Vein endothelial cell (primary cell): ENCODE data around the gene VPS36. TPM values are rescaled to one million over a fixed set of nuclear protein-coding genes. Genes with fewer than 3 reads are reported as not detected.

Source experiments
- small RNA-seq: library from RNA; depleted of rRNA; stranded (forward); fragments of <200 nt; gene quantifications from one replicate; pipeline ENCODE3, GENCODE V24; 2012
- total RNA-seq: library from RNA; depleted of rRNA; stranded (reverse); fragments of >200 nt; gene quantifications from 2 replicates; pipeline ENCODE4 v1.2.3, GENCODE V29; 2012

Gene VPS36
- 22.9 and 31.0 TPM in 2 replicates for total RNA-seq

GRCh38 chr13:52450012-52450792 is at the start of gene VPS36:
Gene VPS36, minus strand, starts transcription at chr13:52450634. Its CDS starts 40 bp downstream, at chr13:52450594.

GRCh38 chr13:52454820-52455676 is 4.6 kb upstream of the VPS36 start, which contains the start of gene CKAP2:
Gene CKAP2, plus strand, starts transcription at chr13:52455478. Its CDS starts 79 bp downstream, at chr13:52455557.

GRCh38 chr13:52405767-52406494 is 44.5 kb downstream of the VPS36 start, which contains the start of gene THSD1:
Gene THSD1, minus strand, starts transcription at chr13:52406172. Its CDS starts 3,572 bp downstream, at chr13:52402600.

Small RNAs within 50 kb of the gene (small RNA-seq; reads per million reads assigned to genes)
- not detected for gene RNY4P24

Other genes starting within 250 kb of the VPS36 start
- 67.3 and 85.3 TPM in 2 replicates for gene THSD1, start 44.5 kb downstream of the VPS36 start, total RNA-seq
- 26.1 and 43.6 TPM in 2 replicates for gene CKAP2, start 4.8 kb upstream of the VPS36 start, total RNA-seq
- 3.4 and 4.9 TPM in 2 replicates for gene HNRNPA1L2, start 191.8 kb upstream of the VPS36 start, total RNA-seq
- 41.8 and 48.5 TPM in 2 replicates for gene SUGT1, start 202.2 kb upstream of the VPS36 start, total RNA-seq